GM19463 (cell line): ENCODE measurements around the gene PTPRN2.
A peak's percentile ranks its signal among the peaks of the same experiment; 100 is the strongest.

Experiments used
- ATAC-seq: cut with Tn5 transposase; IDR thresholded peaks from one replicate; pipeline ENCODE4 v1.9.1; 2021; ENCODE audit warnings: mild to moderate bottlenecking, moderate library complexity; ENCODE audit not compliant: unreplicated experiment

PTPRN2 gene

DNA sequence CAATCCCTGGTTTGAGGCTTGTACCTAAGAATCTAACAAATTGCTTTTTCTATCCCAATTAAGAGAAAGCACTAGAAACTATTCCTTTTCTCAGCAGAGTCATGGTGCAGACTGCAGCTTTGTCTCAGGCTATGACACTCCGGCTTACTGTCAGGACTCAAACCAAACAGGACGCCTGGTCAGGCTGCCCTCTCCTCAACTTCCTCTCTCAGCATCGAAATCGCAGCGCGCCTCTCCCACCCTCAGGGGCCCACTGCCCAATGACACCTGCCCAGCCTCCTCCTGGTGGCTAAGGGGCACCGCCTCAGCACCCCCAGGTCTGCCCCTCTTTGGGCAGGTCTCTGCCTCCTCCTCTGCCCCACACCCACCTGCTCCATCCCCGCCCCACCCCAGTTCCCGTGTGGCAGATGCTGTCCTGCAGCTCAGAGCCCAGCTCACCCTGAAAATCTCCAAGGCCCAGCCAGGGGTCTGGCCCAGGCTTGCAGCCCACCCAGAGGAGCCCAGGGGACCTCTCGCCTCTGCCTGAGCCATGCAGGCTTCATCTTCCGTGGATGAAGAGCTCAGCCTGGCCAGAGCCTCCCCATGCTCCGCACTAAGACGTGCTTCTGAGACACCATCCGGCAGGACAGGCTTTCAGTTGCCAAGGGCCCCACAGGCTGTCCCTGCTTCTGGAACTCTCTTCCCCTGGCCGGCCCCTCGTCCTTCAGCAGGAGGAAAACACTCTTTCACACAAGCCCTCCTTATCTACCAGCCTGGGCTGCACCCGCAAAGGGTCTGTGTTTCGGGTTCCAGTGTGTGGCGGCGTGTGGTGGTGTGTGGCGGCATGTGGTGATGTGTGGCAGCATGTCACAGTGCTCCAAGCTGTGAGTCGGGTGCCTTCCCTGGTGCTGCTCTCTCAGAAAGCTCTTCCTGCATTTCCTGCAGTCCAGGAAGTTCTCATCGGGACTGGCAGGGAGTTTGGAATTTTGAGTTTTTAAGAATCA, 16.4 kb upstream of the PTPRN2 start:
- peak; percentile 30 for ATAC-seq

DNA sequence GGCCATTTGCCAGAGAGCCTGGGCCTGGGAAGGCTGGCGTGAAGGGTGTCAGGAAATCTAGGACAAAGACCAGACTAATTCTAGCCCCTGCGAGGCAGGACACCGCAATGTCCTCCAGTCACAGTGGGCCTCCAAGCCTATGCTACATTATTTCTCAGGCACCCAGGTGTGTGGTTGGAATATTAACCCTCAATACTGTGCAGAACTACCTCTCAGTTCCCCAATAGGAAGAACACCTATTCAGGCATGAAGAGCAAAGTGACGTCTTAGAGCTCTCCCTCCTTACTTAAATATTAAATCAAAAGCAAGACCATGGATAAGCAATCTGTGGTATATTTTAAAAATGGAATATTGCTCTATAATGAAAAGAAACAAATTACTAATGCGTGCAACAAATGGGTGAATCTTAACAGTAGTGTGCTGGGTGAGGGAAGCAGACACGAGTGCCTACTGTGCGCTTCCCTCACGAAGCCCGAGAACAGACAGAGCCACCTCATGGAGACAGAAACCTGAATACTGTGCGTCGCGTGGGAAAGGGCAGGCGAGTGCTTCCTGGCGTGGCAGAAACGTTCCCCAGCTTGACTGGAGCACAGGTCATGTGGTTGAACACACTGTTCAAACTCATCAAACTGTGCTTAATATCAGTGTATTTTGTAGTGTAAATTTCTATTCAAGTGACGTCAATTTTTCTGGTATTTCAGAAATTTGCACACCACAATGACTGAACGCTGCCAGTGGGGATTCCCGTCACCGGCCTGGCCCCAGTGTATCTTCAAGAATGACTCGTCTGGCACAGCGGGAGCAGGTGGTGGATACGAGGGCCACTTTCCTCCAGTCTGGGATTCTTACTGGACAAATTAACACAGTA, 15.5 kb upstream of the PTPRN2 start:
- peak; percentile 81 for ATAC-seq

DNA sequence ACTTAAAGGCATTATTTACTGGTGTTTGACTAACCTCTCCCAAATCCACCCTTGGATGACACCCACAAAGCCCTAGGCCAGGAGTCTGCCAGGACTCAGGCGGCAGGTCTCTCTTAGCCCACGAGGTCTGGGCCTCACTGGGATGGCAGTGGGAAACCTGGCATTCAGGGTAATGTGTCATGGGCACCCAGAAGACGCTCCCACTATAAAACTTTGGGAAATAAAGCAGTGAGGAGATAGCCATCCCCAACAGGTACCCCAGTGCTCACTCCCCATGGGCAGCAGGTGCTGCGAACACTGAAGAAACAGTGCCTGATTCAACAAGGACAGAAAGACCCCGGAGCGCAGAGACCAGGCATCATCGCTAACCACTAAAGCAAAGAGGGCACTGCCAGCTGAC, 14.4 kb upstream of the PTPRN2 start:
- no peak for ATAC-seq

DNA sequence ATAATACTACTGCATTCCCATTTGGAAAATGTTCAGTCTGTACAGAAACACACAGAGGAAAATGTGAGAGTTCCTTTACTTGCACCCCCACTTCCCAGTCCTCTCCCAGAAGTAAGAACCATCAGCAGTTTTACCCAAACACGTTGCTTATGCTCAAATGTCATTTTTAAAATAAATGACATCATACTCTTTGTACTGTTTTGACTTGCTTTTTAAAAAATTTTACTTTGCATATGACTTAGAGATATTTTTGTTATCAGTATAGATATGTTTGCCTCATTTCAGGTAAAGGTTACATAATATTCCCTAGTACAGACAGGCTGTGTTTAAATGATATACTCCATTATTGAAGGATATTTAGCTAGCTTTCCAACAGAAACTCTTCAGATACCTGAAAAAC, 13.5 kb upstream of the PTPRN2 start:
- no peak for ATAC-seq

DNA sequence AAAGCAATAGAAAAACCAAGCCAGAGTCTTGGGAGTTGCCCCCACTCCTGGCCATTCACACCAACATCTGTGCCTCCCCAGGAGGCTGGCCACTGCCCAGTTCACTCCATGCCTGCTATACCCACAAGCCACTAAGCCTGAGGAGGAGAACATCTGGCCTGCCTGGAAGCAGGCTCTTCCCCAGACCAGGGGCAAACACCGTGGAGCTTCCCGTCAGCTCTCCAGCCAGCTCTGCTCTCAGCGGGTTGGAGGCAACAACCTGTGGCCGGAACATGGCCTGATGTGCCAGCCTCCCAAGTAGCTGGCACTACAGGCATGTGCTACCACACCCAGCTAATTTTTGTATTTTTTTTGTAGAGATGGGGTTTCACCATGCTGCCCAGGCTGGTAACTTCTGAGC, 9.1 kb upstream of the PTPRN2 start:
- no peak for ATAC-seq

DNA sequence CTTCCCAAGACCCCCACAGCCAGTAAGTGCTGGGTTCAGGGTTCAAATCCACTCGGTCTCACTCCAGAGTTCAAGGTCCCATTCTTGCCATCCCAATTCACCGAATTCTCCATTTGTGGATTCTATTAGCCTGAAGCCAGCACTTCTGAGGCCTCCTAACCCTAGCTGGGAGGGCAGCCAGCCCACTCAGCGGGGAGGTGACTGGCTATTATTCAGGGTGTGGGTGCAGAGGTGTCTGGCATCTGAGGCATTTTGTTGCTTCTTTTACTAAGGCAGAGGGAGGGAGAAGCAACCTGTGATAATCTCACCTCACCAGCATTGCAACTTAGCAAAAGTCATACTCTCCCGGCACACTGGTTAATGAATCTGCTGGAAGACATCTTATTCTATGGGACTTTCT, 8.7 kb upstream of the PTPRN2 start:
- ATAC-seq, result no peak

DNA sequence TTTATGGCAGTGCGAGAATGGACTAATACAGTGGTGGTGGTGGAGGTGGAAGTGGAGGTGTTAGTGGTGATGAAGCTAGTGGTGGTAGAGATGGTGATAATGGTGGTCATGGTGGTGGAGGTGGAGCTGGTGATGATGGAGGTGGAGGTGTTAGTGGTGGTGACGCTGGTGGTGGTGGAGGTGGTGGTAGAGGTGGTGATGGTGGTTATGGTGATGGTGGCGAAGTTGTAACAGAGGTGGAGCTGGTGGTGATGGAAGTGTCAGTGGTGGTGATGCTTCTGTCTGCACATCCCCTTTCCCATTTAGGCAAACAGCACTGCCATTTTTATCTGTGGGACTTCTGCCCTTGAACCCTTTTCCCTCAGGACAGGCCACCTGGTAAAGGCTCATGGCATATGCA, 7.4 kb upstream of the PTPRN2 start:
- no peak for ATAC-seq

DNA sequence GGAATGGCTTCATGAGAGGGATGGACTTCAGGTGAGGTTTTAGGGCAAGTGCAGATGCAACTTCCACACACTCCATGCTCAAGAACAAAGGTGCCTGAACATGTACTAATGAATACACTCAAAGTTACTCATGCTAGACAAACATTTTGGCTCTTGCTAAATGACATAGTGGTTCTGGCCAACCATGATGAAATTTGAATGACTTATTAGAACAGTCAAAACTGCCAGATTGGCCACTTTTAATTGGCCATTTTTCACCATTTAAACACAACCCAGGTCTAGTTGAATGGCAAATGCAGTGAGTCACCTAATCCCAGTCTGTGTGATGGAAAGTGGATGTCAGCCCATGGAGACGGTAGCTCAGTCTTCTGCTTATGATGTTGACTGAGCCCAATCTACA, 4.9 kb upstream of the PTPRN2 start:
- ATAC-seq, result no peak

DNA sequence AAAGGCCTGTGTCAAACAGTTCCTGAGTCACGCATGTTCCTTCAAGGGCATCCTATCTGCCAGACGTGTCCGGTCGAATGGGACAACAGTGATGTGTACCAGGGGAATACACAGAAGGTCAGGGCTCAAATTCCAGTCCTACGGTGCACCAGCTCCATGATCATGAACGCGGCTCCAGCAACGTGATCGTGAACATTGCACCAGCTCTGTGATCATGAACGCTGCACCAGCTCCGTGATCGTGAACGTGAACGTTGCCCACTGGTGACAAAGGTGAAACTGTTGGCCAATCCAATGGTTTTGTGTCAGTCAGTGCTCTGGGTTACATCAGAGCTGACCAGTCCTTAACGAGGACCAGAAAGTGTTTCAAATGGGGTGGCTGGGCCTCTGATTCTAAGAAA, 4.3 kb upstream of the PTPRN2 start:
- no peak for ATAC-seq

DNA sequence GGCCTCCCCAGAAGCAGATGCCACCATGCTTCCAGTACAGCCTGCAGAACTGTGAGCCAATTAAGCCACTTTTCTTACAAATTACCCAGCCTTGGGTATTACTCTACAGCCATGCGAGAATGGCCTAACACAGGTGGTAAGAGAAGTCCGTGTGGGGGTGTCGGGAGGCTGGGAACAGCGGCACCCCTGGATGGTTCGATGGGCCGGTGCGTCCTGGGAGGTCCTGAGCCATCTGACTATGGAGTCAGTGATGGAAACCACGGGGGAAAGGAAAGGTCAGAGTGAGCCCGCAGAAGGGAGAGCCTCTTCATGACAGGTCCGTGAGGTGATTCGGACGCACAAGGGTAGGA, 2.5 kb upstream of the PTPRN2 start:
- no peak for ATAC-seq

DNA sequence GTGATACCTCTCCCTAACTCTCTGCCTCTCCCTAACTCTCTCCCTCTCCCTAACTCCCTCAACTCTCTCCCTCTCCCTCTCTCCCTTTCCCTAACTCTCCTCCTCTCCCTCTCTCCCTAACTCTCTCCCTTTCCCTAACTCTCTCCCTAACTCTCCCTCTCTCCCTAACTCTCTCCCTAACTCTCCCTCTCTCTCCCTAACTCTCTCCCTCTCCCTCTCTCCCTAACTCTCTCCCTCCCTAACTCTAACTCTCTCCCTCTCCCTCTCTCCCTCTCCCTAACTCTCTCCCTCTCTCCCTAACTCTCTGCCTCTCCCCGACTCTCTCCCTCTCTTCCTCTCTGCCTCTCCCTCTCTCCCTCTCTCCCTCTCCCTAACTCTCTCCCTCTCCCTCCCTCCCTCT, 2.0 kb upstream of the PTPRN2 start:
- no peak for ATAC-seq

DNA sequence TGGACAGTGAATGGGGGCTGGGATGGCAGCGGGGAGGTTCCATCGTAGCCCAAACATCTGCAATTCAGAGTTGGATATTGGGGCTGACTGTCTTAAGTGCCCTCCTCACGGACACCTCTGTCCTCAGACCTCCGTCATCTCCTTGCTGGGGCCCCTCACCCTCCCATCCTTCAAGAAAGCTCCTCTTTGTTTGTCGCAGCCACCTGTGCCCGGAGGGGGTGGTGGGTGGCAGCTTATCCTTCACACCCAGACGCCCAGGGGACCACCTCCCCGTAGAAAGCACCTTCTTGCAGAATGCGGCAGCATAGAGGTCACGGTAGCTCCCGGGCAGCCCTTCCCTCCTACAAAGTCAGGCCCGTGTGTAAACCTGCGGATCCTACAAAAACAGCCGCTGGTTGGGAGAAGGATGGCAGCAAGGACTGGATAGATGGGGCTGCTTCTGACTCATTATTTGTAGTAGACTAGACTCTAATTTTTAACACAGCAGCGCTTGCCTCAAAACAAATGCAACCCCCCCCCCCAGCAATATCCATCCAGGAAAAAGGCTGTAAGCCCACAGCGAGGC, 1.3 kb upstream of the PTPRN2 start:
- ATAC-seq, result no peak

DNA sequence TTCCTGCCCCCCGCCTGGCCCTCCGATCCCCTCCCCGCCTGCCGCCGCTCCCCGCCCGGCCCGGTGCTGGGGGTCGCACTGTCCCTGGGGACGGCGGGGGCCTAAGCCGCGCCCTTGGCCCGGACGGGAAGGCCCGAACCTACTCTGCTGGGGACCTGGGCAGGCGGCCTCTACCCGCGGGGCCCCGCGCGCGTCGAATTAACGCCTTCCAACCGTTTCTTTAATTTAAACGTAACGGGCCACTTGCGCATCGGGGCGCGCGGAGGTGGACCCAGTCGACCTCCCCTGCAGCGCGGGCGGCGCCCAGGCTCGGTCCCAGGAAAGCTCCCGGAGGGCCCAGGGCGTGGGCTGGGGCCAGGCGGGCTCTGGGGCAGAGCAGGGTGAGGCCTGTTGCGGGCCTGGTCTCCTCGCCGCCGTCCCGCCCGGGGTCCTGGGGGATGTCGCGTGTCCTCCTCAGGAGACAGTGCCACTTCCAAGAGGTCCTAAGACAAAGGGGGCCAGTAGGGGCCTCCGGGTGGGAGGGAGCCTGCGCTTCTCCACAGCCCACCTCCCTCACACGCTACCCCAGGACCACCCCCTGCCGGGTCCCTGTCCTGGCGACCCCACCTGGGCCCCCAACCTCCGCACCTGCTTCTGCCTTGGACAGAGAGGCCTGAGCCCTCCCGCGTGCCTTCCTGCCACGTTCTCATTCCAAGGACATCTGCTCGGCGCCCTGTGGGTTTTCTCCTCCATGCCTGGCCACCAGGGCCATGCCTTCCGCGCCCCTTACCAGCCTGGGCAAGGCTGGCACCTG, 658 bp upstream of the PTPRN2 start:
- ATAC-seq, result peak; percentile 8

DNA sequence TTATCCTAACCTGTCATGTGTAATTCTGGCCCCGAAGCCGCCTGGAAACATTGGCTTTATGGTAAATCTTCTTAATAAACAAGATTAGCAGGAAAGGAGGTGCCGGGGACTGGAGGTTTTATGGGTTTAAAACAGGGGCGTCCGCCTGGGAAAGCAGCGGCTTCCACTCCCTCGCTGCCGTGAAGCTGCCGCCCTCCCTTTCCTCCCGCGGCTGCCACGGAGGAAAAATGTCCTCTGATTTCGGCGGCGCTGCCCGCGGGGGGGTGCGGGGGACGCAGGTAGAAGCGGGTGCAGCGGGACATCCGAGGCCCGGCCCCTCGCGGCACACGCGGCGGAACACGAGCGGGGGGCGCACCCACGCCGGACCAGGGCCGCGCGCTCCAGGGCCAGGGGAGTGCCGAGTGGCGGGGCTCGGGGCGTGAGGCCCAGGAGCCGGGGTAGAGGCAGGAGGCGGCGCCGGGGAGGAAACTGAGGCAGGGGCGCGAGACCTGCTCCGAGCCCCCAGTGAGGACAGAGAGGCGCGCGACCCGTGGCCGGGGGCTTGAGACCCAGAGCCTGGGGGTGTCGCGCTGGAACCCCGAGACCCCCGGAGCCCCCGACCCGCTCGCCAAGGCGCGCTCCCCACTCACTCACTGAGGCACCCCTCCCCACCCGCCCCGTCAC, 993 bp downstream of the PTPRN2 start:
- ATAC-seq, result no peak

DNA sequence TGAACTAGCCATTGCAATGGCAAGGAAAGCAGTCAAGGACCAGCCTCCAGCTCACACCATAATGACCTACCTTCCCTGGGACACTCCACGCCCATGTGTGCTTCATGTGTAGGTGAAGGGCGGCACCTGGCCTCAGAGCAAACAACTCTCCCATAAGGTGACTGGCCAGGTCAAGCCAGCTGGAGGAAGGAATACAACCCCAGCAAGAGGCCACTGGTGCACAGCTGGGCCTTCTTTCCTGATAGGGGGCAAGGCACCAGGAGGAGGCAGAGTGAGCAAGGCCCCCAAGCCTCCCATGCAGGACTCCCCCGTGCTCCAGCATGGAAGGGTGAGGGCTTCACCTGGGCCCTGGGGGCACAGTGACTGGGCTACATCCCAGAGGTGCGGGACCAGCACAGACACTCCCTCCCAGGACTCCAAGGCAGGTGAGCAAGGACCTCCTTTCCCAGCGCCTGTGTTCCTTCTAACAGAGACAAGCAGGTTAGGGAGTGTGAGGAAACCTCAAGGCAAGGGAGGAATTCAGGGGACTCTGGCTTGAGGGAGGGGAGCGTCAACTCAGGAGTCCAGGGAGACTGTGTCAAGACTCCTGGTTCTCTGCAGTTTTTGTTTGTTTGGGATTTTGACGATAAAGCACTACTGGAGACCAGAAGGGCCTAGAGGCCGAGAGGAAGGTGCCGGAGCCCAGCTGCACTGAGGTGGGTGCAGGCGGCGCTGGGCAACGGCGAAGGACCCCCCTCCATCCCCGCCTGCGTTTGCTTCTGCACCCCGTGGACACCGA, 1.7 kb downstream of the PTPRN2 start:
- no peak for ATAC-seq

DNA sequence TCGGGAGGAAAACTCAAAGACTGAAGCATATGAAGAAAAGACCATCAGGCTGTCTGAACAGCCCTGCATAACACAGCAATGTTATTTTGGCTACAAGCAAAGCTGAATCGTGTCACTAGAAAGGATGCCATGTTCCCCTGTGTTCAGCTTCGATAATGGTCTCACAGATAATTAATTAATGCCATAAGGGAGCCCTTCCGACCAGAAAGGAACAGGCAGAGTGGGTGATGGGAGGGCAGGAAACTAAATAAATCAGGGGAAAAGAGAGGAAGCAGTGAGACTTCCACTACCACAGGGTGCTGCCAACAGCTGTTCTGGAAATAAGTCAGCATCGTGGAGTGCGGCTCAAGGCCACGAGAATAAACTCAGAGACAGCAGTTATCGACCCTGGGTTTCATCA, 3.2 kb downstream of the PTPRN2 start:
- no peak for ATAC-seq

DNA sequence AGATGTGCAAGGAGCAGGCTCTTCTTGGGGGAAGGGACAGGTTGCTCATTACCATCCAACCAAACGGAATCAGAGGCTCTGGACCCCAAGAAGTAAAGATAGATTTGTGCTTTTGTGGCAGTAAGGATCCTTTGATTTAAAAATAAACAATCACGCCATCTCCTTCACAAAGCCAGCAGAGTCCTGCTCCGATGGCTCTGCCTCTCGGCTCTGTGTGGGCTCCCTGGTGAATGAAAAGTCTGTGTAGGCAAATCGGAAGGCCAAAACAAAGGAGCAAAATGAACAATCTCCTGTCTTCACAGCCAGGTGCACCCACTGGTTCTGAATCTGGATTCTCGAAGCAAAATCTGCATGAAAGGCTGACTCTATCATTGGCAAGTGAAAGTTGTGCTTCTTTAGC, 3.8 kb downstream of the PTPRN2 start:
- ATAC-seq, result no peak

DNA sequence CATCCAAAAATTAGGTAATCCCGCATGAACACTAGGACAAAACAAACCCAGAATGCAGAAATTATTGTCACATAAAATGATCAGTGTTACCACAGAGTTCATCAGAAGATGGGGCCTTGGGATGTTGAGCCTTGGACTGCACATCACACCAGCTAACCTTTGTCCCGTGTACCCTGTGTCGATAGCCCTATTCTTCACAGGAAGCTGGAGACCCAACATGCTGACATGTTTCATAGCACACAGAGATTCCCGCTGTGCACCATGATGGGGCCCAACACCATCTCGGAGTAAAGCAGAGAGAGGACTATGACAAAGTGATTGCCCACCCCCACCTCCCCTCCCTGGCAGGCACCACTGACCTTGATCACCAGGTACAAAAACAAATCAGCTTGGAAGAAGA, 4.5 kb downstream of the PTPRN2 start:
- ATAC-seq, result no peak

DNA sequence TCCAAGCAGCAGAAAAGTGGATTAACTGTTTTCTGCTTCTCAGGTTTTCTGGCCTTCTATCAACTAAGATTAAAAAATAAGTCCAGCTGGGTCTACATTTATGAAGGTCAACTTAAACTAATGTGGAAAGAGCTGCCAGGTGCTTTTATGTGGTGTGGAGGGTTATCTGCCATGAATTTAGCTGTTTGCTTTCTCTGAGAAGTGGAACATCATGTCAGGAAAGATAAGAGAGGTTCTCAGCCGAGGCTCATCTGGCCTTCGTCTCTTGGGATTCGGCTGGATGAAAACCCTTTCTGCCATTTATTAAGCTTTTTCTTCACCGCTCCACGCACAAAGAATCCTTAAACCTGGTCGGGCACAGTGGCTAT, 5.5 kb downstream of the PTPRN2 start:
- no peak for ATAC-seq
